AG09309 (cell line): ENCODE measurements around the gene CHAF1A.

Experiments used
- DNase-seq: peaks from one replicate; pipeline ENCODE4 v3.0.0-alpha.2; 2010; ENCODE audit warnings: low read depth
- H3K4me3 ChIP-seq: 2 replicates; pipeline ENCODE4 v1.5.1; 2011; ENCODE audit warnings: mild to moderate bottlenecking, low read depth, low read length, moderate library complexity; ENCODE audit not compliant: control insufficient read depth
- TF ChIP-seq, protein P1 (sequence below): IDR thresholded peaks from 2 replicates; pipeline ENCODE4 v1.5.1; 2011; ENCODE audit warnings: mild to moderate bottlenecking, low read depth, low read length, inconsistent platforms; ENCODE audit not compliant: insufficient read depth, control insufficient read depth; ENCODE audit errors: missing control alignments

The CHAF1A gene

GRCh38 chr19:4358709-4359626, 43.5 kb upstream of the CHAF1A start:
- TF ChIP-seq, protein P1, sequence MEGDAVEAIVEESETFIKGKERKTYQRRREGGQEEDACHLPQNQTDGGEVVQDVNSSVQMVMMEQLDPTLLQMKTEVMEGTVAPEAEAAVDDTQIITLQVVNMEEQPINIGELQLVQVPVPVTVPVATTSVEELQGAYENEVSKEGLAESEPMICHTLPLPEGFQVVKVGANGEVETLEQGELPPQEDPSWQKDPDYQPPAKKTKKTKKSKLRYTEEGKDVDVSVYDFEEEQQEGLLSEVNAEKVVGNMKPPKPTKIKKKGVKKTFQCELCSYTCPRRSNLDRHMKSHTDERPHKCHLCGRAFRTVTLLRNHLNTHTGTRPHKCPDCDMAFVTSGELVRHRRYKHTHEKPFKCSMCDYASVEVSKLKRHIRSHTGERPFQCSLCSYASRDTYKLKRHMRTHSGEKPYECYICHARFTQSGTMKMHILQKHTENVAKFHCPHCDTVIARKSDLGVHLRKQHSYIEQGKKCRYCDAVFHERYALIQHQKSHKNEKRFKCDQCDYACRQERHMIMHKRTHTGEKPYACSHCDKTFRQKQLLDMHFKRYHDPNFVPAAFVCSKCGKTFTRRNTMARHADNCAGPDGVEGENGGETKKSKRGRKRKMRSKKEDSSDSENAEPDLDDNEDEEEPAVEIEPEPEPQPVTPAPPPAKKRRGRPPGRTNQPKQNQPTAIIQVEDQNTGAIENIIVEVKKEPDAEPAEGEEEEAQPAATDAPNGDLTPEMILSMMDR: no peak
- H3K4me3 ChIP-seq: no peak overlapping the region
- no peak for DNase-seq

- DNase-seq: no peak
- TF ChIP-seq, protein P1: no peak
- H3K4me3 ChIP-seq: no peak overlapping the region
These were observed 42.8 kb upstream of the CHAF1A start for GRCh38 chr19:4359627-4360000.

- no peak overlapping the region for H3K4me3 ChIP-seq
- no peak for DNase-seq
- TF ChIP-seq, protein P1: no peak
These were observed 42.3 kb upstream of the CHAF1A start for GRCh38 chr19:4360081-4360569.

- no peak for DNase-seq
- no peak overlapping the region for H3K4me3 ChIP-seq
- TF ChIP-seq, protein P1: no peak
These were observed 41.7 kb upstream of the CHAF1A start for GRCh38 chr19:4360641-4361151.

- no peak for DNase-seq
- TF ChIP-seq, protein P1: no peak
- no peak overlapping the region for H3K4me3 ChIP-seq
These were observed 41.0 kb upstream of the CHAF1A start for GRCh38 chr19:4361152-4362046.

- DNase-seq: no peak
- H3K4me3 ChIP-seq: no peak overlapping the region
- TF ChIP-seq, protein P1: no peak
These were observed 40.2 kb upstream of the CHAF1A start for GRCh38 chr19:4362101-4362828.
